ENCODE data around the gene LGR5.

DNA sequence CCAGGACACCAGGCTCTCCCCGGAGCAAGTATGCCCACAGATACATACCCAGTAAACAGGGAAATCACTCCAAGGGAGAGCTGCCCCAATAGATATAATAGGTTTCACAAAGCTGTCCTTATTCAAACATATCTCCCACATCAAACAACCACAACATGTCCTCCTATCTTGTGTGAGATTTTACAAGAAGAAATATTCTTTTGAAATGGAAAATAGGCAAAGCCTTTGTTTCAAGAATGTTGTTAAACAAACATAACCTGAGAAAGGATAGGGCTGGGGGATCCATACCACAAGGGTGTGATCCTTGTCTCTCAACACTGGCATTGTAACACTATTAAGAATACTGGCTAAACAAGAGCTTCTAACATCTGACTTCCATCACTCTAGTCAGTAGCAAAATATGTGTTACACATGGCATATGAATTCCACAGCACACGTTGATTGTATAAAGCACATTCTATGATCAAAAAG lies 32.9 kb downstream of the LGR5 start:
- no peak for TF ChIP-seq POLR2AphosphoS5 (IDR thresholded peaks at IDR 0.05; ENCODE audit: insufficient read depth in 1 of 2, low read depth in 1 of 2)
- TF ChIP-seq, protein P1, sequence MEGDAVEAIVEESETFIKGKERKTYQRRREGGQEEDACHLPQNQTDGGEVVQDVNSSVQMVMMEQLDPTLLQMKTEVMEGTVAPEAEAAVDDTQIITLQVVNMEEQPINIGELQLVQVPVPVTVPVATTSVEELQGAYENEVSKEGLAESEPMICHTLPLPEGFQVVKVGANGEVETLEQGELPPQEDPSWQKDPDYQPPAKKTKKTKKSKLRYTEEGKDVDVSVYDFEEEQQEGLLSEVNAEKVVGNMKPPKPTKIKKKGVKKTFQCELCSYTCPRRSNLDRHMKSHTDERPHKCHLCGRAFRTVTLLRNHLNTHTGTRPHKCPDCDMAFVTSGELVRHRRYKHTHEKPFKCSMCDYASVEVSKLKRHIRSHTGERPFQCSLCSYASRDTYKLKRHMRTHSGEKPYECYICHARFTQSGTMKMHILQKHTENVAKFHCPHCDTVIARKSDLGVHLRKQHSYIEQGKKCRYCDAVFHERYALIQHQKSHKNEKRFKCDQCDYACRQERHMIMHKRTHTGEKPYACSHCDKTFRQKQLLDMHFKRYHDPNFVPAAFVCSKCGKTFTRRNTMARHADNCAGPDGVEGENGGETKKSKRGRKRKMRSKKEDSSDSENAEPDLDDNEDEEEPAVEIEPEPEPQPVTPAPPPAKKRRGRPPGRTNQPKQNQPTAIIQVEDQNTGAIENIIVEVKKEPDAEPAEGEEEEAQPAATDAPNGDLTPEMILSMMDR (IDR thresholded peaks at IDR 0.05): no peak

All from vagina (tissue), 2 donors.